ENCODE results near the gene ACTN1.

ACTN1 gene

GRCh38 chr14:68896132-68896531 is 83.0 kb downstream of the ACTN1 start:
- Mint-ChIP-seq H3K4me3 (no peak overlapping the region), H3K9me3 (no peaks in the 10 kb centered on the region), H3K27me3 (ENCODE audit: low read depth) (peaks cover 3% of the 10 kb centered on the region), H3K4me1 (peaks cover 10% of the 10 kb centered on the region), H3K27ac (no peak overlapping the region), H3K36me3 (ENCODE audit: low read depth) (peaks cover 48% of the 10 kb centered on the region)
- TF ChIP-seq, protein P1, sequence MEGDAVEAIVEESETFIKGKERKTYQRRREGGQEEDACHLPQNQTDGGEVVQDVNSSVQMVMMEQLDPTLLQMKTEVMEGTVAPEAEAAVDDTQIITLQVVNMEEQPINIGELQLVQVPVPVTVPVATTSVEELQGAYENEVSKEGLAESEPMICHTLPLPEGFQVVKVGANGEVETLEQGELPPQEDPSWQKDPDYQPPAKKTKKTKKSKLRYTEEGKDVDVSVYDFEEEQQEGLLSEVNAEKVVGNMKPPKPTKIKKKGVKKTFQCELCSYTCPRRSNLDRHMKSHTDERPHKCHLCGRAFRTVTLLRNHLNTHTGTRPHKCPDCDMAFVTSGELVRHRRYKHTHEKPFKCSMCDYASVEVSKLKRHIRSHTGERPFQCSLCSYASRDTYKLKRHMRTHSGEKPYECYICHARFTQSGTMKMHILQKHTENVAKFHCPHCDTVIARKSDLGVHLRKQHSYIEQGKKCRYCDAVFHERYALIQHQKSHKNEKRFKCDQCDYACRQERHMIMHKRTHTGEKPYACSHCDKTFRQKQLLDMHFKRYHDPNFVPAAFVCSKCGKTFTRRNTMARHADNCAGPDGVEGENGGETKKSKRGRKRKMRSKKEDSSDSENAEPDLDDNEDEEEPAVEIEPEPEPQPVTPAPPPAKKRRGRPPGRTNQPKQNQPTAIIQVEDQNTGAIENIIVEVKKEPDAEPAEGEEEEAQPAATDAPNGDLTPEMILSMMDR (IDR thresholded peaks at IDR 0.05; ENCODE audit: unreplicated experiment in 3 of 3), result no peak

DNA sequence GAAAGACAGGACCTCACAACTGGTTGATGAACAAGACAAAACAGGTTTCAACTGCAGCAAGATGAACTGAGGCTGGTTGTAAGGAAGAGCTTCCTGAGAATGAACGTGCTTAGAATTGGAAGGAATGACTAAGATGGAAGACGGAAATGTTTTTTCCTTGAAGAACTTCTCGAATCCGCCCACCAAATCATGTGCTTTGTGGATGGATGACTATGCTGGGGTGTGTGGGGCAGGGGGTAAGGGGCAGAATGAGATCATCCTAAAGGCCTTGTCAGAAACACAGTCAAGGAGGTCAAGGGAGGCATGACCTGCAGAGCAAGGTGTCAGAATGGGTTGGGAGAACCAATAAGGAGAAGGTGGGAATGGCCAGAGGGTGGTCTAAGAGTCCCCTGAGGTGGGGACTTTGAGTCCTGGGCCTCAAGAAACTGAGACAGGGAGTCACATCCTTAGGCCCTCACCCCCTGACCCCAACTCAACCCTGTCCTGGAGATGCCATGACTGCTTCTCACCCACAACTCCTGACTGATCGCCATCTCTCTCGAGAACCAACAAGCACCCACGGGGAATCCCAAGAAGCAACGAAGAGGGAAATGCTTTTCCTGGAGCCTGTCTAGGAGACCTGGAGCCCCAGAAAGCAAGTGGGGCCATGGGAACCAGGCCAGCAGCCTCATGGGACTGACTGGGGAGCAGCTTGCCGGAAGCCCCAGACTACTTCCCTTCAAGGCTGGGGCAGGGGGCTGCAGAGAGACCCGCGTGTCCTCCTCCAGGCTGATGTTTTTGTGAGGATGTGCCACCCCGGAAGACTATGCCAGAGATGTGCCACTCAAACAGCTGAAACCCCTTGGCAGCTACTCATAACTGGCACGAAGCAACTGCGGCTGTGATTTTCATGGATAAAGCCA is 84.0 kb downstream of the ACTN1 start:
- Mint-ChIP-seq H3K27ac (no peak overlapping the region), H3K27me3 (ENCODE audit: low read depth) (no peaks in the 10 kb centered on the region), H3K9me3 (no peaks in the 10 kb centered on the region), H3K4me3 (no peak overlapping the region), H3K4me1 (peaks cover 10% of the 10 kb centered on the region), H3K36me3 (ENCODE audit: low read depth) (peaks cover 48% of the 10 kb centered on the region)
- TF ChIP-seq, protein P1 (IDR thresholded peaks at IDR 0.05; ENCODE audit: unreplicated experiment in 3 of 3), result no peak

GRCh38 chr14:68894123-68894522 is 85.0 kb downstream of the ACTN1 start:
- Mint-ChIP-seq H3K9me3 (no peaks in the 10 kb centered on the region), H3K4me3 (no peak overlapping the region), H3K27ac (no peak overlapping the region), H3K27me3 (ENCODE audit: low read depth) (no peaks in the 10 kb centered on the region), H3K36me3 (ENCODE audit: low read depth) (peaks cover 55% of the 10 kb centered on the region), H3K4me1 (peaks cover 10% of the 10 kb centered on the region)
- TF ChIP-seq, protein P1 (IDR thresholded peaks at IDR 0.05; ENCODE audit: unreplicated experiment in 3 of 3), result no peak

GRCh38 chr14:68893566-68893965 is 85.5 kb downstream of the ACTN1 start:
- Mint-ChIP-seq H3K4me3 (no peak overlapping the region), H3K9me3 (no peaks in the 10 kb centered on the region), H3K4me1 (peaks cover 10% of the 10 kb centered on the region), H3K36me3 (ENCODE audit: low read depth) (peaks cover 60% of the 10 kb centered on the region), H3K27me3 (ENCODE audit: low read depth) (no peaks in the 10 kb centered on the region), H3K27ac (no peak overlapping the region)
- TF ChIP-seq, protein P1 (IDR thresholded peaks at IDR 0.05; ENCODE audit: unreplicated experiment in 3 of 3), result no peak

DNA sequence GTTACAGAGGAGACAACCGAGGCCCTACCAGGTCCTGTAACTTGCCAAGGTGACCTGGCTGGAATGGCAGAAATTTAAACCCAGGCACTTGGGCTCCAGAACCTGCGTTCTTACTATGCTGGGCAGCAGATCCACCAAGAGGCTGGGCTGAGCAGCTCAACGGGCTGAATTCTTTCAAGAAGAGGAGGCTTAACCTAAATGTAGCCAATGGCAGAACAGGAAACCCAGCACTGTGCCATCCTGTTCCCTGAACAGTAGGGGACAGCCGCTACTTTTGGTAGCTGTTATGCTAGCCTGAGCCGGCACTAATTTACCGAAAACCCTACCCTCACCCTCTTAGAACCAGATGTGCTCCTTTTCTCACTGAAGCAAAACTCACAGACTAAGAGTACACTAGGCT is 86.1 kb downstream of the ACTN1 start:
- H3K36me3 Mint-ChIP-seq (ENCODE audit: low read depth), result peaks cover 57% of the 10 kb centered on the region
- no peaks in the 10 kb centered on the region for H3K27me3 Mint-ChIP-seq (ENCODE audit: low read depth)
- TF ChIP-seq, protein P1 (IDR thresholded peaks at IDR 0.05; ENCODE audit: unreplicated experiment in 3 of 3), result no peak
- H3K4me1 Mint-ChIP-seq, result peaks cover 10% of the 10 kb centered on the region
- no peak overlapping the region for H3K27ac Mint-ChIP-seq
- H3K9me3 Mint-ChIP-seq, result no peaks in the 10 kb centered on the region
- H3K4me3 Mint-ChIP-seq, result no peak overlapping the region

All from nephron (organoid).